TTC549 (cell line): ENCODE data around the gene PBX1.

Experiments used
- FAIRE-seq: peaks from 2 replicates; lab custom pipeline; 2012; peaks lifted over from hg19 to GRCh38; lab: Jason Lieb, UNC

Gene PBX1

DNA sequence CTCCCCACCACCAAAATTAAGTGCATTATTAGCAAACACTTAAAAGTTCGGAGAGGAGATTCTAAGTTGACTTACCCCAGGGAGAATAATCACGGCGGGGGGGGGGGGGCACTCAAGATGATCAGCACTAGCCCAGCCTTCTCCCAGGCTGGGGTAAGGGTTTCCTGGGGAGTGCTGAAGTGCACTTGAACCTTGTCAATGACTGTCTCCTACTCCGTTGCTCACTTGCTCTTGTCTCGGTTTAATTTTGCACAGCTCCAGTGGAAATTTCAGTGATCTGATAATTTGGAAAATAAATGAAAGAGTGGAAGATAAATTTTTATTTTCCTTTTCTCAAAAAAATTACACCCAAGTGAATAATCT, 59.2 kb downstream of the PBX1 start:
- FAIRE-seq: no peak

- FAIRE-seq: no peak
These were observed 60.2 kb downstream of the PBX1 start for GRCh38 chr1:164619006-164619784.

DNA sequence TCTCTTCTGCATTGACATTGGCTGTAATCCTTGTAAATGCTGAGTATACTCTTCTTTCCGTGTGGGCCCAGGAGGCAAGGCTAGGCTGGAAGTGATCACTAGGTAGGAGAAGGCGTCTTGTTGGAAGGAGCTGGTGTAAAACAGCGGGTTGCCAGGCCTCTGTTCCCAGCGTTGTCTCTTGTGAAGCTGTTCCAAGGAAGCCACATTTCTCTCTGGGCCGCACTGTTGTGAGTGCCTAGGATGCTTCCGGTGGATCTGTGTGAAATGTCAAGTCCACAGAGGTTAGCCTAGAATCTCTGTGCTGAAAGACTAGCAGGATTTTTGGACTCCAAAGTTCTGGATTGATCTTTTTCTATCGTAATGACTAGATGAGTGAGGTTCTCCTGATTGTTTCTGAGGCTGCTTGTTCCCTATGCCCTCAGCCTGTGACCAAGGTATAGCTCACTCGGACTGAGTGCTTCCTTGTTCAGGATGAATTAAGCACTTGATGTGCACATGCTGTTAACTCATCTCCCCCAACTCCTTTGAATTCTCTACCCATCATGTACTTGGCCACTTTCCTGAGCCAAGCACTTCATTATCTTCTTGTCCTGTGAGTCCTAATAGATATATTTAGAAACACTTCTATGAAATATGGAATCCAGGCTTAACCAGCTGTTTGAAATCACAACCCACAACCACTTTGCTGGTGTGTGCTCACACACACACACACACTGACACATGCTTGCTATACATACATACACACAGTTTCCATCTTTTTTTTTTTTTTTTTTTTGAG, 63.3 kb downstream of the PBX1 start:
- FAIRE-seq: no peak

DNA sequence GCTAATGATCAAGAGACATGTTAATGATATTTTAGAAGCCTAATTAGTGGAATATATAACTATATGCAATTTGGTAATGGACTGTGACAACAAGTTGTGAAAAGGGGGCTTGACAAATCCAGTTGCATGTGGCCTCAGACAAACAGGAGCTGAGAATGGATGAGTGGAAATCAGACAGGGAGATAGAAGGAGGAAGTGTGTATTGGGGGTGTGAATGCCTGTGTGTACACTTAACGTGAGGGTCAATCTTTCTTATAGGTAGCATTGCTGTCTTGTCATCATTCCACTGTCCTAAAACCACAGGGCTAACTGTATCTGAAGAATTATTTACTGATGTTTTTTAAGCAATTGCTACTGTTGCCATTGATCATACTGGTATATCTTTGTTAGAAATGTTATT, 64.8 kb downstream of the PBX1 start:
- no peak for FAIRE-seq

GRCh38 chr1:164624400-164624799, 65.4 kb downstream of the PBX1 start:
- FAIRE-seq: no peak

- FAIRE-seq: no peak
These were observed 66.1 kb downstream of the PBX1 start for GRCh38 chr1:164625004-164625617.

DNA sequence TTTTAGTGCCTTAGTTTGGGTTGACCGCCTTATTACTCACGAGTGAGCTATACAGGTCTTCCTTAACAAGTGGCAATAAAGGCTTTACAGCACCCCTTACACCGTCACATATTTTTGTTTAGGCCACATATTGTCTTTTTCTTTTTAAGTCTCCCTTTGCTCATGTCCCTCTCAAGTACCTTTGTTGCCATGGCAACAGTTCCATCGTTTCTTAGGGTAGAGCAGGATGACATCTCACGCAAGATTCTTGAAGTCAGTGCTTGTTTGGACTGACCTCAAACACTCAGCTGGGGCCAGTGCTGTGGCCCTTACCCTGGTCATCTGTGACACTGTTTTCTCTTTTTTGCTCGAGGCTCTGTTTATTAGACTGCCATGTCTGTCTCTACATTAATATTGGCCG, 69.8 kb downstream of the PBX1 start:
- FAIRE-seq: no peak

- FAIRE-seq: no peak
These were observed 71.0 kb downstream of the PBX1 start for GRCh38 chr1:164629971-164630370.

DNA sequence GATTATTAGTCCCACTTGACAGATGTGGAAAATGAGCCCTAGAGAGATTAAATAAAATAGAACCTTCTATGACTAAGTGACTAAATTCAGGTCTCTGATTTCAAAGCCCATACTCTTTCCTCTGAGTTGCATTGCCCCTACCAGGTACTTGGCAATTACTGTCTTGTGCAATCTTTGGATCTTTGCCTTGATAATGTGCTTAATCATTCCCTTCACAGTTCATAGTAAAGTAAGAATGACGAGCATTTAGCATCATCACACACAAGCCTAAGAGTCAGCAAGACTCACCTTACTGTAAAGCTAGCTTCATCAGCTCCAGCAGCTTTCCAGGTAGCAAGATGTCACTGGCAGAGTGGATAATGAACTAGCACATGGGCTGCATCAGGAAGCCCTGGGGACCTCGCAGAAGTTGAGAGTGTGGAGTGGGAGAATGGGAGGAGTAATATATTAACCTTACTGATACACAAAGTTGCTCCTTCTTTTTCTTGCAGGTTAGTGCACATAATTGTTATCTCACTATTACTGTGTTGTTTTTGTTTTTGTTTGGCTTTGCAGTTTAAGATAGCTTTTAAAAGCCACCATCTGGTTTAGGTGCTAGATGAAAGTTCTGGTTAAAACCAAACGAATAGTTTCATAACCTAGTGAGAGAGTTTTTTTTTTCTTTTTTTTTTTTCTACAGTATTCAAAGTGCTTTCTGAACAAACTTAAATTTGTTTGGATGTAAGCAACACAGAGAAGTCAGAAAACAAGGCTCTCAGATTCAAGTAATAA, 71.8 kb downstream of the PBX1 start:
- FAIRE-seq: no peak

- no peak for FAIRE-seq
These were observed 72.8 kb downstream of the PBX1 start for GRCh38 chr1:164631751-164632150.

DNA sequence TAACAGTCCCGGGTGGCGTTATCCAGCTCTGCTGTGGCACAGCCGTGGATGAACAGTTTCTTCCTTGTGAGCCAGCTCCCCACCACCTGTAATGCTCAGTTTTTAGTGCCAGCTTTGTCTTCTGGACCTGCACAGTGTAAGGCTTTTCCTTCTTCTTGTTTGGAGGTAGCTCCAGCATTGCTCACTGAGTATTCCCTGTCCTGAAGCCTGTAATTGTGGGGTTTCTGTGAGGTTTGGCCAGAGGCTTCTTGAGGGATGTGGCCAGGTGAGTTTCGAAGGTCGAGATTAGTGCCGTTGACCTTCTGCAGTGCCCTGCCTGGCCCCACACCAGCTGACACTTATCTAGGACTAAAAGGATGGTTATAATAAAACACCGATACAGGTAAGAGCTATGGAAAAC, 75.0 kb downstream of the PBX1 start:
- FAIRE-seq: no peak

- FAIRE-seq: no peak
These were observed 76.2 kb downstream of the PBX1 start for GRCh38 chr1:164635059-164635802.

GRCh38 chr1:164635803-164636731, 77.1 kb downstream of the PBX1 start:
- no peak for FAIRE-seq

- FAIRE-seq: no peak
These were observed 77.8 kb downstream of the PBX1 start for GRCh38 chr1:164636757-164637156.

DNA sequence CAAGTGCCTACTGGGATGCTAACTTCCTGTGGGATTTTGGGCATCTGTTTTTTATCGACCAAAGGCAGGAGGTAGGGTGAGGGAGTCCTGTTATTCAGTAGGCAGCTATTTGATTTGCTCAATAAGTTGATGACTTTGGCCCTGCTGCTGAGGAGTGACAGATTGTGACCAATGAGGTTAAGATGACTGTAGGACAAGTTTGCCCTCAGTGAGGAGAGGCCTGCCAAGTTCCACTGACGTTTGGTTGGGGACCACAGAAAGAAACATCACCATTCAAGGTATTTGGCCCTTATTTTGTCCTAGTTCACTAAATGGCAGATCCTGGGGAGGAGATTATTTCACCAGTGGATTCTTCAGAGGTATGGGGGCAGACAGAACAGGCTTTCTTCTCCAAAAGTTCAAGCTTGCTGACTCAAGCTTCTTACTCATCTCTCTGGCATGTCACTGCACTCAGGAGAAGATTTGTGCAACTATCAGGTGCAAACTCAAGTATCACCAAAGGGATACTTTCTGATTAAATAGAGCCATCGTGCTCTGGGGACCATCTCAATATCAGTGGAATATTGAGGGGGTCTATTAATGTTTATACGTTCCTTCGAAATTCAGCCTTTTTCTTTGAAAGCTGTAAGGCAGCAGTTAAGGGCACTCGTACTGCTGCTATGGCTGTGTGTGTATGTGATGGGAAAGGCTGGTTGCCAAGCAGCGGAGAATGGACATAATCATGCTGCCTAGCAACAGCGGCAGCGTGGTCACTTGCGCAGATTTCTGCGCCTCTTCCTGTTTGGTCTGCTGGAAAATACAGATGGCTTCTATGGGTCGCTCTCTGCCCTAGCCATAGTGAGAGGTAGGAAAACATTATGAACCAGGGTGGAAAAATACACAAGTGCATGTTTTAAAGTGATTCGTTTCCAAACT, 78.7 kb downstream of the PBX1 start:
- no peak for FAIRE-seq

- FAIRE-seq: no peak
These were observed 79.7 kb downstream of the PBX1 start for GRCh38 chr1:164638492-164639202.

GRCh38 chr1:164640686-164641352, 81.8 kb downstream of the PBX1 start:
- FAIRE-seq: no peak

- FAIRE-seq: no peak
These were observed 82.4 kb downstream of the PBX1 start for GRCh38 chr1:164641353-164641730.
